Measurements from ENCODE around the gene SMYD5.
A peak's percentile ranks its signal among the peaks of the same experiment; 100 is the strongest.
"Not testable (repeated sequence)": the region's sequence is repeated elsewhere in the genome, so short reads cannot be mapped to it uniquely, and the experiment has no call there.

SMYD5 gene

DNA sequence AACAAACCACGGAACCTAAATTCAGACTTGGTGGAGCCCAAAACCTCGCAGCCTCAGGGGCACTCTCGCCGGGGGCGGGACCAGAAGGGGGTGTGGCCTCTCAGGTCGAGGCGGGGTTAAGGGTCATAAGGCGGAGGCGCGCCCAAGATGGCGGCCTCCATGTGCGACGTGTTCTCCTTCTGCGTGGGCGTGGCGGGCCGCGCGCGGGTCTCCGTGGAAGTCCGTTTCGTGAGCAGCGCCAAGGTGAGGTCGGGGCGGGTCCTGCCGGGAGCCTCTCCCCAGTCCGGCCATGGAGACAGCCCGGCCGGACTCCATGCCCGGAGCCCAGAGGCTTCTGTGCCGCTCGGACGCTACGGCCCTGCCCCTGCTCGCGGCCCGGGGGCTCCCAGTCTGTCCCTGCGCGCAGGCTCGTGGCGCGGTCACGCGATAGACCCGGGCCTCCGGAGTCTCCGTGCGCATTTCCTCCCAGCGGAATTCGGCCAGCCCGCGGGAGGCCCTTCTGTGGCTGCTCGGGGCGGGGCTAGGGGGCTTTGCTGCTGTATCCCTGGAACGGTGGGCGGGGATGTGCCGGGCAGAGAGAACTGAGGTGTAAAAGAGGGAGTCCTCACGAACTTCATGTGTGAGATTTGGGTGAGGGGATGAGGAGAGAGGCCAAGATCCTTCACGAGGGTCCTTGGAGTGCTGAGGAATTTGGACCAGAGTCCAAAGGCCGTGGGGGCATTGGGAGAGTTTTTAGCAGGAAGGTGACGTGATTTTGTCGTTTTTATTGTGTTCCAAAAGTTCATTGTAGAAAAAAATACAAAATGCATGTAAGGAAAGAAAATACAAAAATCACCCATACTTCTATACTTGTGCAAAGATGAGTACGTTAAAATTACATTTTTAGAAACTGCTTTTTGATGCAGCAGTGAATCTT is at the start of gene SMYD5:
Gene SMYD5 (plus strand): TSS at position 126 of the 916 bp plus-strand sequence. CDS start 22 bp downstream, at position 148.
- DNase-seq = peak; percentile 73 to 97 (median 82)
- intact Hi-C loops (cut with DNase I) = loop anchor here (2.0 kb wide), 1 partner anchor 18 kb away; the partner anchor contains the start of gene PRADC1

GRCh38 chr2:73165978-73166377 is 48.1 kb upstream of the SMYD5 start:
- DNase-seq; intact Hi-C loops (cut with DNase I): not testable (repeated sequence)

DNA sequence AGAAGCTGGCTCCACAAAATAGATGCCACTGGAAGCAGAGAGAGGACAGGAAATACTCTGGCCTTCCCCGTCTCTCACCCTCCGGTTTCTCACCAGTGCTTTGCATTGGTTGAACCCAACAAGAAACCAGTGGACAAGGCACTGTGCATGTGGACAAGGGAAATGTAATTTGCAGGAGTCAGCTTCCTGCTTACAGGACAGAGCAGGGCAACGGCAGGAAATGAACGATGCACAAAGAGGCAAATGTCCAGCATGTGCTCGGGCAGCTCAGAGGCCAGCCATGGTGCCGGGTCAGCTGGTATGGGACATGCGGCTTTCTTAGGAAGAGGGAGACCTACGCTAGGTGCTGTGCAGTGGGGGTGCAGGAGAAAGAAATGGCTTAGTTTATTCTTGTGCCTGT is 47.2 kb upstream of the SMYD5 start:
- DNase-seq; intact Hi-C loops (cut with DNase I): not testable (repeated sequence)

GRCh38 chr2:73168348-73168747 is 45.7 kb upstream of the SMYD5 start:
- DNase-seq; intact Hi-C loops (cut with DNase I): not testable (repeated sequence)

GRCh38 chr2:73170341-73170740 is 43.7 kb upstream of the SMYD5 start:
- DNase-seq; intact Hi-C loops (cut with DNase I): not testable (repeated sequence)

DNA sequence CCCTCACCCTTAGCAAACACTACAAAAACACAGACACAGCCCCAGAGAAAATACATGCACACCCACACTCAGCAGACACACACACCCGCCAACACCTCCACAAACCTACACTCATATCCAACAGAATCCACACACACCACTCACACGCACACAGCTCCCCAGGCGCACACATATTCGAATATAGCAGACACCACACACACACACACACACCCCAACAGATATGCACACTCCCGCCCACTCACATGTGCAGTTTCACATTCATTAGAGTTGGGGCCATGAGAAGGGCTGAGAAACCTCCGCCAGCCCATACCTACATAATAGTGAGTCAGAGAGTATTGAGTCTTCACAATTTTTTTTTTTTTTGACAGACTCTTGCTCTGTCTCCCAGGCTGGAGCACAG is 41.1 kb upstream of the SMYD5 start:
- intact Hi-C loops (cut with DNase I) = no loop called here
- no peak for DNase-seq

GRCh38 chr2:73173781-73174180 is 40.3 kb upstream of the SMYD5 start:
- DNase-seq = no peak
- intact Hi-C loops (cut with DNase I) = no loop called here

DNA sequence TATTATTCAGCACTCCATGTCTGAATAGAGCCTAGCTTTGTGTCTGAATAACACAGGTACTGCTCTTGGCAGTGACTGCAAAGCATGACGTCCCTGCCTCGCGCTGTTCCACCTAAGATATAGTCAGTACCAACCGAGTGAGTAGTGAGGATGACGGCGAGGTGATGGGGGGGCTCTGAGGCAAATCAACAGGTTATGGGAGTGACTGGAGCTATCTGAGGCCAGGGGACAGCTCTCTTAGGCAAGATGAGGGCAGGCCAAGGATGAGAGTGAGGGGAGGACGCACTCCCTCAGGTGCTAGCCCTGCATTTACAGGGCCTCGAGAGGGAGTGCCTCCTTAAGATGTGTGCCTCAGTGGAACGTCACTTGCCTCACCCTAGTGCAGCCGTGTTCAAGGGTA is 39.8 kb upstream of the SMYD5 start:
- intact Hi-C loops (cut with DNase I) = no loop called here
- no peak for DNase-seq

DNA sequence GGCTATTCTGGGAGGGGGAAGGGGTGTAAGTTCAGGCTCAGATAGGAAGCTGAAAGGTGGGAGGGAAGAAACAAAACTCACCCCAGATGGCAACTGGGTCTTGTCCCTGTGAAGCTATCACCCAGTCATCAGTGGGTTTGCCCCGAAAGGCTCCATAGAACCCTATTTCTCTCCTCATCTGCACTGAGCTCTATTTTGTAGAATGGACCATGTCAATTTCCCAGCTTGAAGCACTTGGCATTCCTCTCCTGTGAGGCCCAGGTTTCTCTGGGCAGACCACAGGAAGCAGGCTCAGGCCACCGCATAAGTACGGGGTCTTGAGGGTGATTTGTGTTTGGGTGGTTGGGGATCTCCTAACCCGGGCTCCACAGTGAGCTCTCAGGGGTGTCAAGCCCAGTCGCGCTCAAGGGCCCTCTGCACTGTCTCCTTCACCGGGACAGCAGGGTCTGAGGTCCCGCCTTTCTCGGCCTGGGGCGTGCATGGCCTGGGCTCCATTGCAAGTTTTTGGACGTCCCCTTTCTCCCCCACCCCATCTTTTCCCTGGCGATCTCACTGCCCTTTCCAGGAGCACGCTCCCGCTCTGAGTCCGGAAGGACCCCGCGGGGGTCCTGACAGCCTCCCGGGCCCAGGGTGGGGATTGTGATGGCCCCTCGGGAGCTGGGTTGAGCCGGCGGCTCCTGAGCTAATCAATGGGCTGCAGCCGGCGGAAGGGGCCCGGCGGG is 38.9 kb upstream of the SMYD5 start:
- no peak for DNase-seq

DNA sequence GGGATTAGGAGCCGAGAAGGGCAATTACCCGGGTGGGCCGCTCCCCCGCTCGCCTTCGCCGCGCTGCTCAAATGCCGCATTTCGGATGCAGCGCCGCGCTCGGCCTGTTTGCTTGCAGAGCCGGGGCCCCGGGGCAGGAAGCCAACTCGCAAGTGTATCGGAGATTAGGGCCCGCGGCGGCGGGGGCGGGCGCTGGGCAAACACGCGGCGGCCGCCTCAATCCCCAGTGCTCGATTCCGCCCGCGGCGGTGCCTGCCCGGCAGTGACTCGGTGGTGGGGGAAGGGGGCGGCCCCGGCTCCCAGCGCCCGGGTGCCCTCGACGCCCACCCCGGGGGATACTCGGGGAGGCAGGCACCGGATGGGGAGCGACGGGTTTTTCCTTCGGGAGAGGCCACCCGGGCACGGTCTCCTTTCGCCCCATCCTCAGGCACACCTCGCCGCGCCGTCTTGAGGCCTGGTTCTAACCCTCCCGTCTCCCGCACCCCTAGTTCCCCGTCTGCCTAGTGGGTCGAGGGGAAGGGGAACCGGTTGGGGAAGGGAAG is 38.3 kb upstream of the SMYD5 start:
- intact Hi-C loops (cut with DNase I) = loop anchor here (5.0 kb wide), 2 partner anchors 183 to 283 kb away; no protein-coding TSS in a partner anchor
- peak; percentile 41 to 94 (median 74) for DNase-seq

More for the DNA sequence above, 38.9 kb upstream of the SMYD5 start:
- intact Hi-C loops (cut with DNase I) = loop anchor here (5.0 kb wide), 2 partner anchors 183 to 283 kb away; no protein-coding TSS in a partner anchor

DNA sequence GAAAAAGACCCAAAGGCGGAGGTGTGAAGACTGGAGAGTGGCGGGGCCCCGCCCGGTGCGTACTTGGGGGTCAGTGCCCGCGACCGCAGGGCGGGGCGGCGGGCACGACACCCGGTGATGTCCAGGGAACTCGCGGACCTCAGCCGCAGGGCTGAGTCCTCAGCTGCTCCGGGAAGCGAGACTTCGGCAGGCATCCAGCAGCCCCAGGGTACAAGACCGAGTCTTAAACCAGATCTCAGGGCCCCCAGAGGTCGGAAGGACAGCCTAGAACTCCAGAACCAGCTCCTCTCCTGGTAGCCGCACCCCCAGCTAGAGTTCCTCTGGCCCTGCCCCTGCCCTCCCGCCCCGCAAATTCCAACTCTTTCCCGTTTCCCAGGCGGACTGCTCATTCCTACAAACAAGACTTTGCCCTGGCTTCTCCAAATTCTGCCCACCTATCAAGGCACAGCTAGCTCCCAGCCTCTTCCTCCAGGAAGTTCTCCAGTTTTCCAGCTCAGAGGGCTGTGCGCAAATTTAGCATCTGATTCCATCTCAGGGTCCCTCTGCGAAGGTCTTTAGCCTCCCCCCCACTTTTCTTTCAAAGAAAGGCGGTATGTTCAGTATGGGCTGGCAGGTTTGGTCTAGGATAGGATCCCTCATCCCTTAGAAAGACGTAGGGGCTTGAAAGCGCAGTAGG is 37.7 kb upstream of the SMYD5 start:
- intact Hi-C loops (cut with DNase I) = loop anchor here (5.0 kb wide), 2 partner anchors 184 to 284 kb away; no protein-coding TSS in a partner anchor
- no peak for DNase-seq

GRCh38 chr2:73176881-73177644 is 37.0 kb upstream of the SMYD5 start:
- intact Hi-C loops (cut with DNase I) = loop anchor here (1.0 to 5.0 kb wide), 3 partner anchors 92 to 285 kb away; no protein-coding TSS in a partner anchor
- DNase-seq = peak; percentile 80 to 98 (median 91)

- DNase-seq = no peak
- intact Hi-C loops (cut with DNase I) = loop anchor here (1.0 to 5.0 kb wide), 3 partner anchors 92 to 285 kb away; no protein-coding TSS in a partner anchor
Measured at GRCh38 chr2:73177645-73178255, 36.3 kb upstream of the SMYD5 start.

DNA sequence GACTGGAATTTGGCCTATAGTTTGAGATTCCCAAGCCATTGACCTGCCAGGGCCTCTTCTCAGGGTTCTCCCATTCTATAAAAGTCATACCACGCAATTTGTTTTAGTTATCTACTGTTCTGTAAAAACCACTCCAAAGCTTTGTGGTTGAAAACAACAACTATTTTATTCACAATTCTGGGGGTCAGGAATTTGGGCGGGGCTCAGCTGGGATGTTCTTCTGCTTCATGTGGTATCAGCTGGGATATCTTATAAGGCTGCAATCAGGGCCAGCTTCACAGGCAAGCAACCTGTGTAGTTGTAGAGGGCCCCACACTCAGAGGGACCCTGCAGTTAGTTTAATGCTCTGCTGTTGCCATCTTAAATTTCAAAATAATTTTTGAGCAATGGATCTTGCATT is 28.1 kb upstream of the SMYD5 start:
- intact Hi-C loops (cut with DNase I) = no loop called here
- DNase-seq = no peak

GRCh38 chr2:73187549-73187948 is 26.5 kb upstream of the SMYD5 start:
- intact Hi-C loops (cut with DNase I) = no loop called here
- DNase-seq = no peak

DNA sequence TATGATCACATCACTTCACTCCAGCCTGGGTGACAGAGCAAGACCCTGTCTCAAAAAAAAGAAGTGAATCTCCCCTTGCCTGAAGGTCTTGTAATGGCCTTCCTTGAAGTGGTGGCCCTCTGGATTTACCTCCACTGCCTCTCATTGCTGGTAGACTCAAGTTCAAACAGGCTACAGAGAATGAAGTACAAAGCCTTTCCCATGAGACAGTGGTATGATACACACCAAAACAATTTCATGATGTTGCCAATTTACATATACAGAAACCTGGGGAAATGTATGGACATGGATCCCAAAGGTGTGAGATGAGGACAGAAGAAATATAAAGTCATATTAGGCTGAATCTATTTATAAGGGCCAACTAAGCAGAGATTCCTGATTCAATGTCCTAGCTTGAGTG is 16.5 kb upstream of the SMYD5 start:
- no peak for DNase-seq
- intact Hi-C loops (cut with DNase I) = no loop called here

DNA sequence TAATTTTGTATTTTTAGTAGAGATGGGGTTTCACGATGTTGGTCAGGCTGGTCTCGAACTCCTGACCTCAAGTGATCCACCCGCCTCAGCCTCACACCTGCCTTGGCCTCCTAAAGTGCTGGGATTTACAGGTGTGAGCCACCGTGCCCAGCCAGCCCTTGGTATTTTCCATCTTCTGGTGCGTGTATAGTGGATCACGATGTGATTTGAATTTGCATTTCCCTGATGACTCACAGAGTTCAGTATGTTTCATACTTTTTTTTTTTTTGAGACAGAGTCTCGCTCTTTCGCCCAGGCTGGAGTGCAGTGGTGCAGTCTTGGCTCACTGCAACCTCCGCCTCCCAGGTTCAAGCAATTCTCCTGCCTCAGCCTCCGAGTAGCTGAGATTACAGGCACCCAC is 13.8 kb upstream of the SMYD5 start:
- DNase-seq; intact Hi-C loops (cut with DNase I): not testable (repeated sequence)

DNA sequence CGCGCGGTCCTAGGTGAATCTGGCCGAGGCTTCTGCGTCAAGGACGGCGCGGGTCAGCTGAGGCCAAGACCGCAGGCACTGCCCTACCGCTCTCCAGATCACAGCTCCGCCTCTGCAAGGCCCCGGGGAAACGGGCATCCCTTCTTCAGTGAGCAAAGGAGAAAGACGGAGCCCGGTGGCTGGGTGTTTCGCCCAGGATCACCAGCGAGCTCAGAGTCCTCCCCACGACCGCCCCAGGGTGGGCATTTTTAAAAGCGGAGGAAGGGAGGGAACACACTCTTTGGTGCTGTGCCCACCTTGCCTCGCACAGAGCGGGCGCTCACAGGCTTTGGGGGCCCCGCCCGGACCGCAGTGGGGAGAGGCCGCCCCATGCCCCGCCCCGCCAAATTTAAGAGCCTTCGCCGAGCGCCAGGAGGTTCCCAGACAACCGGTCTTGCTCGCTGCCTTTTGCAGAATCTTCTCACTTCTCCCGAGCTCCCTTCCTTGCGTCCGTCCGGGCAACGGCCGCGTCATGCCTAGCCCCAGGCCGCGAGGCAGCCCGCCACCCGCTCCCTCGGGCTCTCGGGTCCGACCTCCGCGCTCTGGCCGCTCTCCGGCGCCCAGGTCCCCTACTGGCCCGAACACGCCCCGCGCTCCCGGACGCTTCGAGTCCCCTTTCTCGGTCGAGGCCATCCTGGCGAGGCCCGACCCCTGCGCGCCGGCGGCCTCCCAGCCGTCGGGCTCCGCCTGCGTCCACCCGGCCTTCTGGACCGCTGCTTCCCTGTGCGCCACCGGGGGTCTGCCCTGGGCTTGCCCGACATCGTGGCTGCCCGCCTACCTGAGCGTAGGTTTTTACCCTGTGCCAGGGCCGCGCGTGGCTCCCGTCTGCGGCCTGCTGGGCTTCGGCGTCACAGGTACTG is 11.6 kb upstream of the SMYD5 start, which contains the start of gene NOTO:
Gene NOTO (plus strand): TSS at position 419 of the 899 bp plus-strand sequence. CDS start 93 bp downstream, at position 512.
- no peak for DNase-seq
- intact Hi-C loops (cut with DNase I) = no loop called here

All from posterior cingulate gyrus (tissue), 11 donors.